AG04449 (cell line): Measurements from ENCODE around the gene MEGF11.

Experiments
- CTCF ChIA-PET: fragments of 350-600 bp; formaldehyde crosslinking; extraction: SDS; loops from one replicate; lab custom pipeline; 2021; ENCODE audit warnings: antibody characterized with exemption; lab: Yijun Ruan, JAX
- POLR2A ChIA-PET: fragments of 400-600, 350-600 bp; formaldehyde crosslinking; extraction: SDS; loops from one replicate; lab custom pipeline; 2020; ENCODE audit warnings: antibody characterized with exemption, inconsistent platforms; lab: Yijun Ruan, JAX
- DNase-seq: peaks from one replicate; pipeline ENCODE4 v3.0.0-alpha.2; 2010; ENCODE audit warnings: low read depth, low spot score
- H3K4me3 ChIP-seq: 2 replicates; pipeline ENCODE4 v1.5.1; 2011; ENCODE audit warnings: low read depth, mild to moderate bottlenecking, control low read depth, low read length
- CTCF ChIP-seq: IDR thresholded peaks from one replicate; pipeline ENCODE4 v1.5.1; 2011; ENCODE audit warnings: mild to moderate bottlenecking, moderate library complexity, low read length, control low read depth, inconsistent platforms; ENCODE audit not compliant: insufficient read depth; ENCODE audit errors: missing control alignments

Gene MEGF11

GRCh38 chr15:66131831-66132230, 121.7 kb downstream of the MEGF11 start:
- no peak for TF ChIP-seq CTCF
- ChIA-PET POLR2A (no interaction called here), CTCF (no interaction called here)
- no peak for DNase-seq
- H3K4me3 ChIP-seq, result no peak overlapping the region

- H3K4me3 ChIP-seq, result no peak overlapping the region
- no peak for TF ChIP-seq CTCF
- ChIA-PET CTCF (no interaction called here), POLR2A (no interaction called here)
- DNase-seq, result no peak
These were observed 122.3 kb downstream of the MEGF11 start for GRCh38 chr15:66131200-66131599.

- no peak for TF ChIP-seq CTCF
- ChIA-PET POLR2A (no interaction called here), CTCF (no interaction called here)
- no peak overlapping the region for H3K4me3 ChIP-seq
- DNase-seq, result no peak
These were observed 123.0 kb downstream of the MEGF11 start for GRCh38 chr15:66130496-66131034.

GRCh38 chr15:66129586-66129985, 124.0 kb downstream of the MEGF11 start:
- CTCF ChIA-PET, result no interaction called here
- no peak for TF ChIP-seq CTCF
- POLR2A ChIA-PET, result no interaction called here
- DNase-seq, result no peak
- no peak overlapping the region for H3K4me3 ChIP-seq

- POLR2A ChIA-PET, result no interaction called here
- no peak overlapping the region for H3K4me3 ChIP-seq
- CTCF ChIA-PET, result no interaction called here
- no peak for DNase-seq
- no peak for TF ChIP-seq CTCF
These were observed 125.4 kb downstream of the MEGF11 start for GRCh38 chr15:66128116-66128680.

GRCh38 chr15:66126456-66126855, 127.1 kb downstream of the MEGF11 start:
- DNase-seq, result no peak
- POLR2A ChIA-PET, result no interaction called here
- CTCF ChIA-PET, result no interaction called here
- no peak overlapping the region for H3K4me3 ChIP-seq
- TF ChIP-seq CTCF, result no peak
